G401.6 (cell line): ENCODE measurements around the gene SDF2L1.
"Not testable (repeated sequence)": the region's sequence is repeated elsewhere in the genome, so short reads cannot be mapped to it uniquely, and the experiment has no call there.

Experiments
- FAIRE-seq: peaks from 2 replicates; lab custom pipeline; 2012; peaks lifted over from hg19 to GRCh38; lab: Jason Lieb, UNC

Gene SDF2L1

GRCh38 chr22:21686634-21687393, 44.7 kb downstream of the SDF2L1 start:
- no peak for FAIRE-seq

- no peak for FAIRE-seq
These were observed 45.7 kb downstream of the SDF2L1 start for GRCh38 chr22:21687685-21688259.

GRCh38 chr22:21688341-21688705, 46.2 kb downstream of the SDF2L1 start:
- no peak for FAIRE-seq

GRCh38 chr22:21688706-21689381, 46.7 kb downstream of the SDF2L1 start:
- no peak for FAIRE-seq

- no peak for FAIRE-seq
These were observed 48.3 kb downstream of the SDF2L1 start for GRCh38 chr22:21690401-21690801.

GRCh38 chr22:21691816-21692215, 49.7 kb downstream of the SDF2L1 start:
- FAIRE-seq: no peak

GRCh38 chr22:21692856-21693255, 50.8 kb downstream of the SDF2L1 start:
- FAIRE-seq: not testable (repeated sequence)

GRCh38 chr22:21693333-21693998, 51.4 kb downstream of the SDF2L1 start:
- FAIRE-seq: no peak
